ENCODE measurements around the gene TMC8.
A peak's percentile ranks its signal among the peaks of the same experiment; 100 is the strongest.
"Not testable (repeated sequence)": the region's sequence is repeated elsewhere in the genome, so short reads cannot be mapped to it uniquely, and the experiment has no call there.

Gene TMC8

DNA sequence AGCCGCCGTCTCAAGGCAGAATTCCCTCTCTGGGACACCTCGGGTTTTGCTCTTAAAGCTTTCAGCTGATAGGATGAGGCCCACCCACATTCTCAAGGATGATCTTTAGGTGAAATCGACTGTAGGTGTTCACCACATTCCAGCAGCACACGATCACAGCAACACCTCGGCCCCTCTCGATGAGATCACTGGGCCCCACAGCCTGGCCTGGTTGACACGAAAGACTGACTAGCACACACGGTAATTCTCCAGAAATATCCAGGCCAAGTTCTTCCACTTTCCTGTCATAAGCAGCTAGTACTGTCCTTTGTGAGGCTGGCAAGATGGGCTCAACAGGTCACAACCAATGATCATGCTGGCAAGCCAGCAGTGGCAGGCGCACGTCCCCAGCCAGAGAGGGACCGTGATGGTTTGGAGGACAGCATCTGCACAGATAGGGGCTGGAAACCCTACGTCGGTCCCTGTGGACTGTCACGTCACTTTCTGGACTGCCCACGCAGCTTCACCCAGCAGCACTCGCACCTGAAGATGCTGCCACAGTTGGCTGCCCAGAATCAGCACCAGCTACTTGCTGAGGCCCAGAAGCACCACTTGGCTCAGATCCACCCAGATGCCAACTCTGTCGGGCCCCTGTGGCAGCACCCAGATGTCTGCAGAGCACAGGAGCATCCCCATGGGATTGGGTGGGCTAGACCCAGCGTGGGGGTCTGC lies 19.4 kb upstream of the TMC8 start:
- DNase-seq = no peak

DNA sequence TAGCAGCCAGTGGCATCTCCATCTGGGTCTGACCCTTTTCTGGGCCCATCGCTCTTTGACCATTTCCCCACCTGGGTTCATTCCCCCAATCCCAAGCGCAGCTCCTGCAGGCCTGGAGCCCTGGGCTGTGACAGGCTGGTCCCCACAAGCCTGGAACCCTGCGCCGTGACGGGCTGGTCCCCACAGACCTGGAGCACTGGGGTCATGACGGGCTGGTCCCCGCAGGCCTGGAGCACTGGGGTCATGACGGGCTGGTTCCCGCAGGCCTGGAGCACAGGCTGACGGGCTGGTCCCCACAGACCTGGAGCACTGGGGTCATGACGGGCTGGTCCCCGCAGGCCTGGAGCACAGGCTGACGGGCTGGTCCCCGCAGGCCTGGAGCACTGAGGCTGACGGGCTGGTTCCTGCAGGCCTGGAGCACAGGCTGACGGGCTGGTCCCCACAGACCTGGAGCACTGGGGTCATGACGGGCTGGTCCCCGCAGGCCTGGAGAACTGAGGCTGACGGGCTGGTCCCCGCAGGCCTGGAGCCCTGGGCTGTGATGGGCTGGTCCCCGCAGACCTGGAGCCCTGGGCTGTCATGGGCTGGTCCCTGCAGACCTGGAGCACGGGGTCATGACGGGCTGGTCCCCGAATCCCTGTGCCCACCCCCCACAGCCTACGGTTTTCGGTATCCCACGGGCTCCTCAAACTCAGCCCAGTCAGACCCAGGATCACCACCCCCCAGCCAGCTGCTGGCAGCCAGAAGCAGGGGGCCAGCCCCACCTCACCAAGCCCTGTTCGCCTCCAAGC lies 18.6 kb upstream of the TMC8 start:
- DNase-seq = no peak

DNA sequence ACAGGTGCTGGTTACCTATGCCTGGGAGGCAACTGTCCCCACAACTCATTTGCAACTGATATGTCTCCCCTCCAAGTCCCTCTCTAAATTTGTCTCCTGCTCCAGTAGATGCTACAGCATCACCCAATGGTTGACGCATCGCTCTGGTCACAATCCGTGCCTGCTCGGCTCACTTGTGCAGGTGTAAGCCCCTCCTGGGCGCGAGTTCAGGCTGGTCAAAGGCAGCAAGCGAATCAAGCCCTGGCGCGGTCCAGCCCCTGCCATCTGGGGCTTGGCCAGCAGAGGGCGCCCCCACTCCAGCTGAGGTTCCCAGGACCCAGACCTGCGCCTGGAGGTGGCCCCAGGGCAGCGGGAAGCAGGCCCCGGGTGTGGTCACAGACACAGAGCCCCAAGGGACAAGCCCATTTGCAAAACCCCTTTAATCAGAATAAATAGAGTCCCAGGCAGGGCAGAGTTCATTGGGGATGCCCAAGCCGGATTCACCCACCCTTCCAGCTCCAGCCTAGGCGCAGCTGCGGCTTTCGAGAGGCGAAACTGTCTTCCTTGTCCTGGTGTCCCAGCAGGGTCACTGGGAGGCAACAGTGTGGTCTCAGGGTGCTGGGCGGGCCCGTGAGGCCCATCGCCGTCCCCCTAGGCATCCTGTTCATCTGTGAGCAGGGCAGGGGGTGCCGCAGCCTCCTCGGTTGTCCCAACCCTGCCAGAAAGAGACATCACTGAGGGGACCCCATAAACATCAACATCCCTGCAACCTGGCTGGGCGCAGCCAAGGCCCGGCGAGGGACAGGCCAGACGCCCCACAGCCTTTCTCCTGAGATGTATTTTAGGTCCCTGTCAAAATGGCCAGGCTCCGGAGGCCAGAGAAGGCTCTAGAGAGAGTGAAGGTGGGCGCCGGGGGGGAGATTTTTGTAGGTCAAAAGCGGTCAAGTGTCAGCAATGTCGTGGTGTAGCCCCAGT lies 17.8 kb upstream of the TMC8 start:
- peak; percentile 64 for DNase-seq

DNA sequence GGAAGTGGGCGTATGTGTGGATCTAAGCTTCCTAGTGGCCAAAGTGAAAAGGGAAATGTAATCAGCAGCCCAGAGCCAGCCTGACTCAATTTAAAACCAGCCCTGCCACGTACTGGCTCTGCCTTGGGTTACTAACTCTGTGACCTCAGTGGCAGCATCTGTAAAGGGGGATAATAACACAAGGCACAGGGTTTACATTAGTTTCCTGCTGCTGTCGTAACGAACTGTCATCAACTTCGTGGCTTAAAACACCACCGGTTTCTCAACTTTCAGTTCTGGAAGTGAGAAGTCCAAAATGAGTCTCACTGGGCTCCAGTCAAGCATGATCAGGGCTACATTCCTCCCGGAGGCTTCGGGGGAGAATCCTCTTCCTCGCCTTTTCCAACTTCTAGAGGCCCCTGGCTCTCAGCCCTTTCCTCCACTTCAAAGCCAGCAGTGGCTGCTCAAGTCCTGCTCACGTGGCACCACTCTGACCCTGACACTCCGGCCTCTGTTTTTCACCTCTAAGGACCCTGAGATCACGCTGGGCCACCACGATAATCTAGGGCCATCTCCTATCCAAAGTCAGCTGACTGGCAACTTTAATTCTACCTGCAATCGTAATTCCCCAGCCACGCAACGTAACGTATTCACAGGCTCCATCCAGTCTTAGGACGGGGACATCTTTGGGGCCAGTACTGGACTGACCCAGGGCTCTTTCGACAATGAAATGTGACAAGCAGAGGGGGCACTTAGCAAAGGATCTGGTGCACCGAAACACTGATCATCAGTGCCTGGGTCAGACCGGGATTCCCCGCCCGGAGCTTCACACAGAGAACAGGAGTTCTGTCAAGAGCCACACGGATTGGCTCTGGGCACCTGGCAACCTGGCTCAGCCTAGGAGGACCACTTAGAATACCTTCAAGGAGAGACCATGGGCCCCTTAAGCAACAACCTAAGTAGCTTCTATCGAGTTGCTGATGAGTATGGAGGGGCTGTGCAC lies 16.5 kb upstream of the TMC8 start:
- DNase-seq = no peak

DNA sequence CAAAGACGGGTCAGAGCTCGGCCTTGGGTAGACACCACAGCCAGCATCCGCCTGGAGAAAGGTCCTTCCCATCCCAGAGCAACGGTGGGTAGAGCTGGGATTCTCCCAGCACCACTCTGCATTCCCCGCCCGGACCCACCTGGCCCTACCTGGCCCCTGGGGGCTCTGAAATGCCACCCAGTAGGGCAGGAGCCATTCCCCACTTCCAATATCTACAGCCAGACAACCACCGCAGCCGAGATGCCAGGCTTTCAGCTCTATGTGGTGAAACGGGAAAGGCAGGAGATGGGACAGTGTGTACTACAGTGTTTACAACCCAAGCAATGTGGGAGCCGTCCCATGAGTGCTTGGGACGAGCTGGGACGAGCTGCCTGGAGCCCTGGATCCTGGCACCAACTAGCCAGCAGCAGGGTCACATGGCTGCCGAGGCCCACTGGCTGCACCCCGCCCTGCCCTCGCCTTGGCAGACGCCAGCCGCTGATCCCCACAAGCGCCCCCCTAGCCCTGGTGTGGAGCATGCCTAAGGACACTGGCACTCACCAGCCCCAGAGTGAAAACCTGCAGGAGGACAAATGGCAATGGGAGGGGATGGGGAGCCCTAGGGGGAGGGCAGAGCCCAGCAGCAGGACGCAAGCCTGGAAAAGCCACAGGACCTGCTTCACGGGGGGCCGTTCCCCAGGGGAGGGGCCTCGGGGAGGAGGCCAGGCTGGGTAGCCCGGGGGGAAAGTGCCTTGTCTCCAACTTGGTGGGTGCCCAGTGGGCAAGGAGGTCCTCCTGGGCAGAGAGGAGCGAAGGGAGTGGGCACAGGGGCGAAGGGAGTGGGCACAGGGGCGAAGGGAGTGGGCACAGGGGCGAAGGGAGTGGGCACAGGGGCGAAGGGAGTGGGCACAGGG lies 15.5 kb upstream of the TMC8 start:
- no peak for DNase-seq

DNA sequence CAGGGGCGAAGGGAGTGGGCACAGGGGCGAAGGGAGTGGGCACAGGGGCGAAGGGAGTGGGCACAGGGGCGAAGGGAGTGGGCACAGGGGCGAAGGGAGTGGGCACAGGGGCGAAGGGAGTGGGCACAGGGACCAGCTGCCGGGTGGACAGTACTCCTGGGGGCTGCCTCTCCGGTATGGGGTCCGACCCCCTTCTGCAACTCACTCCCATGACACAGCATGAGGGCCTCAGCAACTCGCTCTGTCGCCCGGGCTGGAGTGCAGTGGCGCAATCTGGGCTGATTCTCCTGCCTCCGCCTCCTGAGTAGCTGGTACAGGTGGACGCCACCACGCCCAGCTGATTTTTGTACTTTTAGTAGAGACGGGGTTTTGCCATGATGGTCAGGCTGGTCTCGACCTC lies 14.8 kb upstream of the TMC8 start:
- DNase-seq = not testable (repeated sequence)

DNA sequence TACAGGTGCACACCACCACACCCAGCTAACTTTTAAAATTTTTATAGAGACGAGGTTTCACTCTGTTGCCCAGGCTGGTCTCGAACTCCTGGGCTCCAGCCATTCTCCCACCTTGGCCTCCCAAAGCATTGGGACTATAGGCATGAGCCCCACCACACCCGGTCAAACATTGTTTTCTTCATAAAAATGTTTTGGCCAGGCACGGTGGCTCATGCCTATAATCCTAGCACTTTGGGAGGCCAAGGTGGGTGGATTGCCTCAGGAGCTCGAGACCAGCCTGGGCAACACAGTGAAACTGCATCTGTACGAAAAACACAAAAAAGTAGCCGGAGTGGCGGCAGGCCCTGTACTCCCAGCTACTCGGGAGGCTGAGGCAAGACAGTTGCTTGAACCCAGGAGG lies 14.2 kb upstream of the TMC8 start:
- DNase-seq = no peak

DNA sequence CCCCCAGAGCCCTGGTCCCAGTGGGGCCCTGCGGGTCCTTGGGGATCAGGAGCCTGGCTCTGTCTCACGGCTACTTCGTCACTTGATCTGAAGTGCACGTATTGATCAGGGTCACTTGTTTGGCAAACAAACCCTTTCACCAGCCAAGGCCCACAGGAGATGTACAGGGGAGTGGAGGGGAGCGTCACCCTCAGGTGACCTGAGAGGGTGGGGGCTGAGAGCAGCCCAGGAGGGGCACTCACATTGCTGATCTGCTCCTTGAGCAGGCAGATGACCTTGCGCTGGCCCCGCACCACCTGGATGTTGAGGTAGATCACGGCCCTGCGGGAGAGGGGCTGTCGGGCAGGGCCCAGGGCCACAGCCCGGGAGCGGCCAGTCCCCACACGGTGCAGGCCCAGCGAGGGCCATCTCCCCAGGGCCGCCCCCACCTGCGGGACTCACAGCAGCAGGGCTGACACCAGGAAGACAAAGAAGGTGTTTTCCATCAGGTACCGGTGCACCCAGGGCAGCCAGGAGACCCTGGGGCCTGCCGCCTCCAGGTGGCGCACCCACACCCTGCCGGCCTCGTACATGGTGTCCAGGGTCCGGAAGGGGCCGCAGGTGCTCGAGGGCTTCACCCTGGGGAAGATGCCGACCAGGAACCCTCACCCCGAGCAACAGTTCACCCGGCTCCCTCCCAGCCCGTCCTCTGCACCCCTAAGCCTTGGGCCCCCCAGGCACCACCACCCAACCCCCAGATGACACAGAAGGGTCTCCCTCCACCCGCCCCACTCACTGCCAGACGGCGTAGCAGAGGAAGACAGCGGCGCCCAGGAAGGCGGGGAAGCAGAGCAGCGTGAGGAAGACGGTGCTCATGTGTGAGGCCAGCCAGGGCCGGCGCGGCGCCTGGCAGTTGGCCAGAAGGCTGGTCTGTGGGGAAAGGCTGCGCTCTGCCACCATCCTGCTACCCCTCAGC lies 13.3 kb upstream of the TMC8 start:
- no peak for DNase-seq

DNA sequence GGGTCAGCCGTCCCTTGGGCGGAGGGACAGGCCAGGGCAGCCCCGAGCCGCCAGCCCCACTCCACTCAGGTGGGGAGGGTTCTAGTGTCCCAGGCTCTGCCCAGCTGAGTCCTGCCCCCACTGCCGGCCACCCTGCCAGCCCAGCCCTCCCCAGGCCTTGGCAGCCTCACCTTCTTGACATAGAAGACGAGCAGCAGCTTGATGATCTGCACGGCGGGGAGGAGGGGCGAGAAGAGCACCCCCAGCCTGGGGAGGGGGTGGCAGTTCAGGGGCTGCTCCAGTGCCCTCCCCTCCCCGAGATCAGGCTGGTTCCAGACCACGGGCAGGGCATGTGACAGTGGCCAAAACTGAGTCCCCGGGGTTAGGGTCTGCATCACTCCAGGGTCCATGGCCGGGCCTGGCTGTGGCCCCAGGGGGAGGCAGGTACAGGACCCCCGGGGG lies 11.8 kb upstream of the TMC8 start:
- no peak for DNase-seq

DNA sequence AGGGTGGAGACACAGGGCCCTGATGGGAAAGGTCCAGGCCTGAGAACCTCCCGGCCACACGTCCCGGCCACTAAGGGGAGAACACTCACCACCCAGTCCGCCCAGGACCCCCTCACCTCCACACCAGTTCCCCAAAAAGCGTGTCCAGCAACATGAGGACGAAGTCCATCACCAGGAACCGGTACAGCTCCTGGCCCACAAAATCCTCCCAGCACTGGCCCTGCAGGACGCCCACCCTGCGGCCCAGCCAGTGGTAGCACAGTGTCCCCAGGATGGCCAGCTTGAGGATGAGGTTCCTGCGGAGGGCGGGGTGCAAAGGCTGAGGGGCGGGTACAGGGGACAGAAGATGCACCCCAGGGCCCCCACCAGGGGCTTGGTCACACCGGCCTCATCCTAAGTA lies 10.0 kb upstream of the TMC8 start:
- no peak for DNase-seq

DNA sequence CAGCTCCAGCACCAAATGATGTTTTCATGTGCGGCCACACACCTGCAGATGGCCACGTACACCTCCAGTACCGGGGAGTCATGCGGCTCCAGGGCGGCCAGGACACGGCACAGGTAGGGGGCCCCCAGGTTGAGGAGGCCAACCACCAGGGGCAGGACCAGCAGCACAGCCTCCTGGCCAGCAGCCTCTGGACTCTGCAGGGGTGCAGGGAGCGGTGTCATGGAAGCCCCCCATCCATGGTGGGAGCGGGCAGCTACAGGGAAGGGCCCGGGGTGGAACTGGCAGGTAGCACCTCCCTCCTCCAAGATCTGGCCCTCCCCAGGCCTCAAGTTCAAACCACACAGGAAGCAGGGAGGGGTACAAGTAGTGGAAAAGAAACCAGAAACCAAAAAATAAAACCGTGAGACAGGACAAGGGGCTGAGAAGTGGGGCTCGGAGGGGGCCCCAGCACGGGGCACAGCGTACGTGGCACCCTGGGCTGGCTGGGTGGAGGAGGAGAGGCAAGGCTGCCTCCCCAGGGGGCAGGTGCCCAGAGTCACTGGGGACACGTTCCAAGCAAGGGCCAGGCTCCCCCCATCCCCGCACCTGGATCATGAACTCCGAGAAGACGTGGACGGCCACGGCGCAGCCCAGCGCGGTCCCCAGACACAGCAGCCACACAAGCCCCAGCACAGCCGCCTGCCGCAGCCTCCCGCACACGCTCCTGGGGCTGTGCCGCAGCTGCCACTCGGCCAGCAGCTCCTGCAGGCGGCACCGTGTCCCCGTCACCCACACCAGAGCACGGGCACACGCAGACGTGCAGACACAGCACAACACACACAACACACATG lies 9.4 kb upstream of the TMC8 start:
- DNase-seq = peak; percentile 79

DNA sequence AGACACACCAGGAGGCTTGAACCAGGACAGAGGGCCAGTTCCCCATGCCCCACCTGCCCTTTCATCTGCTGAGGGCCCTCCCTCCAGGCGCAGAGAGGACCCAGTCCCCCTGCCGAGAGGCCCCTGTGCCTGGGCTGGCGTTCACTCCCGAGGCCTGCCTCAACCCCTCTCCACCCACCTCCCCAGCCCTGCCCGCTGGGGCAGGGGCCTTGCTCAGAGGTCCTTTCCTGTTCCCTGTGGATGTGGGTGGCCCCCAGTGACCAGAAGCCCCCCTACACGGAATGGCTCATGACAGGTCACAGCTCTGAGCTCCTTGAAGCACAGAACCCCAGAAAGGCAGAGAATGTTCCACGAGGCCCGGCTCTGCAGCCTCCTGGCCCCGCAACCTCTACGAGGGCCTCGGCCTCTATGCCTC lies 8.8 kb upstream of the TMC8 start:
- DNase-seq = no peak

DNA sequence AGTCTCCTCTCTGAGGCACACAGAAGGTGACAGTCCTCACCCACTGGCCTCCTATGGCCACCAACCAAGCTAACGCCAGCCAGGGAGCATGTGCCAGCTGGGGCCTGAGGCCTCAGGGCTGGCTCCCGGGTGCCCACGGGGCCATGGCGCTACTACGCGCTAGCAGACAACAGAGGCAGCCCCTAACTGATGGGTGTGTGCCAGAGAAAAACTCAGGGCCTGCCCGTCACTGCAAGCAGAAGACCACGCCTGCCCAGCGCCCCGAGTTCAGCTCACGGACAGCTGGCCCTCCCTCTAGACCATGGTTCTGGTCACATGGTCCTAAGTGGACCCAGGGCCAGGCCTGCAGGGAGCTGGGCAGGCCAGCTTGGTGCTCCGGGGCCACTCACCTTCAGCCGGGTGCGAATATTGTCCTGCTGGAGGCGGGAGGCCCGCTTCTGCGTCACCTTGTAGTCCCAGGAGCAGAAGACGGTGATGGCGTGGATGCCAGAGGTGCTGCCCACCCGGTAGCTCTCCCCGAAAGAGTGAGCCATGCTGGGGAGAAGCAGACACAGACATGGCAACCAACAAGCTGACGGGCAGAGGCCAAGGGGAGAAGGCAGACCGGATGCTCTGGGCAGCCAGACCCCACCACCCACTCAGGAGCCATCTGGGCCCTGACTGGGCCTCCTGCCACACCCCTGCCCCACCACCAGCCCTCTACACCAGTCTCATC lies 8.2 kb upstream of the TMC8 start:
- DNase-seq = no peak

DNA sequence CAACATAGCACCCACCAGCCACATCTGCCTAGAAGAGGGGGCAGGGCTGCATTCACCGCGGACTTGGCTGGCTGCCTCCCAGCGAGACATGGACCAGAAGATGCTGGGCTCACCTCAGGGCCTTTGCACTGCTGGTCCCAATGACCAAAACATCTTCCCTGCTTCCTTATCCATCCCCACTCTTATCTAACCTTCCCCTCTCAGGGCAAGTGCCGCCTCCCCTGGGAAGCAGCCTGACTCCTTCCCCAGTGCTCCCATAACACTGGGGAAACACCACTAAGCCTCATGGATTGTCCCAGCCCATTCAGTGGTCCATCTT lies 7.7 kb upstream of the TMC8 start:
- DNase-seq = no peak

DNA sequence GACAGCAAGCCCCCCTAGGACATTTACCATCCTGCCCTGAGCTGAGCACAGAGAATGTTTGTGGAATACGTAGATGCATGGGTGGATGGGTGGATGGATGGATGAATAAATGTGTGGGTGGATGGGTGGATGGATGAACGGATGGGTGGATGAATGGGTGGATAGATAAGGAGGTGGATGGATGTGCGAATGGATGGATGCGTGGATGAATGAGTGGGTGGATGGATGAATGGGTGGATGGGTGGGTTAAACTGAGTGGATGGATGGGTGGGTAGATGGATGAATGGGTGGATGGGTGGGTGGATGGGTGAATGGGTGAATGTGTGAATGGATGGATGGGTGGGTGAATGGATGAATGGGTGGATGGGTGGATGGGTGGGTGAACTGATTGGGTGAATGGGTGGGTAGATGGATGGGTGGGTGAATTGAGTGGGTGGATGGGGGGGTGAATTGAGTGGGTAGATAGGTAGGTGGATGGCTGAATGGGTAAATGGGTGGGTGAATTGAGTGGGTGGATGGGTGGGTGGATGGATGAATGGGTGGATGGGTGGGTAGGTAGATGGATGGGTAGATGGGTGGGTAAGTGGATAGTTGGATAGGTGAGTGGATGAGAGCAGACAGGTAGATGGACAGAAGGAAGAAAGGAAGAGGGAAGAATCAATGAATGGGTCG lies 7.2 kb upstream of the TMC8 start:
- DNase-seq = no peak

DNA sequence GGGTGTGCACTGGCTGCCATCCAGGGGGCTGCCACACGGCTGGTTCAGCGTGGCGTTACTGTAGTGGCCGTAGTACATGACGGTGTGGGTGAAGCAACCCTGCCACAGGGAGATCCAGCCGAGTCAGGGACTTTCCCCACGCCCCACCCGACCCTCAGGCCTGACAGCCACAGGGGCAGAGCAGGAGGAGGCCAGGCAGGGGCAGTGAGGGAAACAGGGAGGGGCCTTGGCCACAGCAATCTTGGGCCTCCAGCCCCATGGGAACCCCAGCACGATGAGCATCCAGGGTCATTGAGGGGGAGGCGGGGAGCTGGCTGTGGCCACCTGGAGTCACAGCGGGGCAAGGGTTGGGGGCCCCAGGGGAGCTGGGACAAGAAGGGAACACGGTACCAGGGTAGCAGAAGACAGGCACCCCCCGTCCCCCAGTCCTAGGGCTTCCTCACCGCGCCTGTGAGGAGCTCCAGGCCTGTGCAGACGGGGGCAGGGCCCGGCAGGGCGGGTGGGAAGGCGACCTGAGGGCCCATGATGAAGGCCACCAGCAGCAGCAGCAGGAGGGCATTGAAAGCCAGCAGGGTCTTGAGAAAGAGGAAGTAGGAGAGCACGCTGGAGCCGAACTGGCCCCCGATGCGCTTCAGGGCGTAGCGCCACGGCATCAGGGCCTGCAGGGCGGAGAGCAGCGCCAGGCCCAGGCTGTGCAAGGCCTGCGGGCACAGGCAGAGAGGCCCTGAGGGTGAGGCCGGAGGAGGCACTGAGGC lies 6.3 kb upstream of the TMC8 start:
- DNase-seq = no peak

DNA sequence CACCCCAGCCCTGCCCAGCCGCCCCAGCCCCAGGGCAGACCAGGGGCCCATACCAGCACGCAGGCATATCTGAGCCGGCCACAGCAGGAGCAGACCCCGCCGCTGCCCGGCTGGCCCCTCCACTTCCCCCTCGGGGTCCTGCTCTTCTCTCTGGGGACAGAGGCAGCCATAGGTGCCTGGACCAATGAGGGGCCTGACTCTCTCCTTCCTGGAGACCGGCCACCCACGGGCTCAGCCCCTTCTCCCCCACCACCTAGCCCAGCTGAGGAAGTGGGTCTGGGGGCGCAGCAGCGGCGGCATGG lies 5.8 kb upstream of the TMC8 start:
- DNase-seq = no peak
